ENCODE measurements around the gene ADH1A.

DNA sequence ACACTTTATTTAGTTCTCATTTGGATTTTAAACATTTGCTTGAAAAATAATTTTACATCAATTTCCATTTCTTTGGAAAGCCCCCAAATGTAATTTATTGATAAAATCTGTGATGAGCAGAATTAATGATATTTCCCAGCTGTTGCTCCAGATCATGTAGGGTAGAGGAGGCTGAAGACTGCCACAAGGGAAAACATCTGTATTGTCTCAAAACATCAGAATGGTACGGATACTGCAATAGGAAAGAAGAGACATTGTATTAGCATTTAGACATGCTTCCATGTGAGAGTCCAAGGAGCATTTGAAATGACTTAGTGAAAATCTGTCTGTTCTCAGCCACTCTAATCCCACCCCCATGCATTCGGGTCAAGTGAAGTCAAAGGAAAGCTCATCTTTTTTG, 14.4 kb downstream of the ADH1A start:
- TF ChIP-seq, protein P1, sequence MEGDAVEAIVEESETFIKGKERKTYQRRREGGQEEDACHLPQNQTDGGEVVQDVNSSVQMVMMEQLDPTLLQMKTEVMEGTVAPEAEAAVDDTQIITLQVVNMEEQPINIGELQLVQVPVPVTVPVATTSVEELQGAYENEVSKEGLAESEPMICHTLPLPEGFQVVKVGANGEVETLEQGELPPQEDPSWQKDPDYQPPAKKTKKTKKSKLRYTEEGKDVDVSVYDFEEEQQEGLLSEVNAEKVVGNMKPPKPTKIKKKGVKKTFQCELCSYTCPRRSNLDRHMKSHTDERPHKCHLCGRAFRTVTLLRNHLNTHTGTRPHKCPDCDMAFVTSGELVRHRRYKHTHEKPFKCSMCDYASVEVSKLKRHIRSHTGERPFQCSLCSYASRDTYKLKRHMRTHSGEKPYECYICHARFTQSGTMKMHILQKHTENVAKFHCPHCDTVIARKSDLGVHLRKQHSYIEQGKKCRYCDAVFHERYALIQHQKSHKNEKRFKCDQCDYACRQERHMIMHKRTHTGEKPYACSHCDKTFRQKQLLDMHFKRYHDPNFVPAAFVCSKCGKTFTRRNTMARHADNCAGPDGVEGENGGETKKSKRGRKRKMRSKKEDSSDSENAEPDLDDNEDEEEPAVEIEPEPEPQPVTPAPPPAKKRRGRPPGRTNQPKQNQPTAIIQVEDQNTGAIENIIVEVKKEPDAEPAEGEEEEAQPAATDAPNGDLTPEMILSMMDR (IDR thresholded peaks at IDR 0.05), result no peak
- no peak for TF ChIP-seq POLR2A (IDR thresholded peaks at IDR 0.05)
